Cardiac muscle cell (in vitro differentiated cells and primary cell): Measurements from ENCODE around the gene GPRIN2. TPM values are rescaled to one million over a fixed set of nuclear protein-coding genes. Genes with fewer than 3 reads are reported as not detected.

Source experiments
- DNase-seq, 2 donors: peaks; one replicate each; pipeline versions ENCODE4 v3.0.0 to v3.0.0-alpha.2; 2010 to 2017; ENCODE audit warnings: low read depth in 1 of 2, low spot score in 1 of 2
- H3K27ac ChIP-seq: fragments of 200-600 bp; sonication (generic); 2 replicates; pipeline ENCODE4 v1.5.1; 2016
- H3K27me3 ChIP-seq: fragments of 200-600 bp; sonication (generic); 2 replicates; pipeline ENCODE4 v1.6.0; 2016; ENCODE audit warnings: control low read depth
- H3K36me3 ChIP-seq: fragments of 200-600 bp; sonication (generic); 2 replicates; pipeline ENCODE4 v1.5.1; 2016; ENCODE audit warnings: control low read depth
- H3K4me1 ChIP-seq: fragments of 200-600 bp; sonication (generic); 2 replicates; pipeline ENCODE4 v1.8.1; 2017; ENCODE audit warnings: low read depth, mild to moderate bottlenecking, mixed run types
- H3K4me3 ChIP-seq: fragments of 200-600 bp; sonication (generic); 2 replicates; pipeline ENCODE4 v1.5.1; 2016; ENCODE audit warnings: mild to moderate bottlenecking
- H3K9me3 ChIP-seq: fragments of 200-600 bp; sonication (generic); 2 replicates; pipeline ENCODE4 v1.5.1; 2017; ENCODE audit warnings: low read depth, mild to moderate bottlenecking, control low read depth
- polyA plus RNA-seq: library from polyadenylated mRNA; unstranded; fragments of >200 nt; fragmentation: Nextera tagmentation; extraction: Ambion mirVana; gene quantifications from 2 replicates; pipeline ENCODE4 v1.2.1, GENCODE V29; 2016
- total RNA-seq: library from RNA; depleted of rRNA; stranded (reverse); fragments of >200 nt; gene quantifications from 2 replicates; pipeline ENCODE4 v1.2.3, GENCODE V29; 2016
- TF ChIP-seq, protein P1 (sequence below): IDR thresholded peaks from 2 replicates; pipeline ENCODE4 v1.5.1; 2012; ENCODE audit warnings: low read depth, mild to moderate bottlenecking, low read length

Gene GPRIN2
- total and polyA plus RNA-seq, 2 experiments from 2014 or later: 3.3 to 9.1 TPM

DNA sequence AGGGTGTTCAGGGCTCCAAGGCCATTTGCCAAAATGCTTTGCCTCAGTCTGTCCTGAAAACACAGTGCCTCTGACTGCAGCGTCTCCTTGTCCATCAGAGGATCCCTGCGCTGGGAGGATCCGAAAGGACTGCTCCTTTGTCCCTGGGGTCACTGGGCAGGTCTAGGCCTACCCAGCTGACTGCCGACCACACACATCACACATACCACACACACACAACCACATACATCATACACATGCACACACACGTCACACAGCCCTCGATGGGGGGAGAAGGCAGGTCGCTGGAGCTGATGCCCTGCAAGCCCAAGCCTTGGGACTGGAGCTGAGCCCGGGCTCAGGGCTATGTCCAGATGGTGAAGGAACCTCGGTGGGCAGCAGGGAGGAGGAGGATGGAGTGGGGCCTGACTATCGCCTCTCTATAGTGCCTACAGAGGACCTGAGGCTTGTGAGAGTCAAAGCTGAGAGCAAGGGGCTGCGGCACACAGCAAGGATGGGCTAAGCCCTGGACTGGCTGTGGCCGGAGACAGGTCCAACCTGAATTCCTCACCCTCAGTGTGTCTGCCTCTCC lies 29.1 kb downstream of the GPRIN2 start:
- DNase-seq: no peak
- H3K36me3 ChIP-seq: no peaks in the 10 kb centered on the region
- no peaks in the 10 kb centered on the region for H3K4me1 ChIP-seq
- no peak overlapping the region for H3K4me3 ChIP-seq
- TF ChIP-seq, protein P1, sequence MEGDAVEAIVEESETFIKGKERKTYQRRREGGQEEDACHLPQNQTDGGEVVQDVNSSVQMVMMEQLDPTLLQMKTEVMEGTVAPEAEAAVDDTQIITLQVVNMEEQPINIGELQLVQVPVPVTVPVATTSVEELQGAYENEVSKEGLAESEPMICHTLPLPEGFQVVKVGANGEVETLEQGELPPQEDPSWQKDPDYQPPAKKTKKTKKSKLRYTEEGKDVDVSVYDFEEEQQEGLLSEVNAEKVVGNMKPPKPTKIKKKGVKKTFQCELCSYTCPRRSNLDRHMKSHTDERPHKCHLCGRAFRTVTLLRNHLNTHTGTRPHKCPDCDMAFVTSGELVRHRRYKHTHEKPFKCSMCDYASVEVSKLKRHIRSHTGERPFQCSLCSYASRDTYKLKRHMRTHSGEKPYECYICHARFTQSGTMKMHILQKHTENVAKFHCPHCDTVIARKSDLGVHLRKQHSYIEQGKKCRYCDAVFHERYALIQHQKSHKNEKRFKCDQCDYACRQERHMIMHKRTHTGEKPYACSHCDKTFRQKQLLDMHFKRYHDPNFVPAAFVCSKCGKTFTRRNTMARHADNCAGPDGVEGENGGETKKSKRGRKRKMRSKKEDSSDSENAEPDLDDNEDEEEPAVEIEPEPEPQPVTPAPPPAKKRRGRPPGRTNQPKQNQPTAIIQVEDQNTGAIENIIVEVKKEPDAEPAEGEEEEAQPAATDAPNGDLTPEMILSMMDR: no peak
- no peaks in the 10 kb centered on the region for H3K27me3 ChIP-seq
- H3K27ac ChIP-seq: no peak overlapping the region
- no peaks in the 10 kb centered on the region for H3K9me3 ChIP-seq

DNA sequence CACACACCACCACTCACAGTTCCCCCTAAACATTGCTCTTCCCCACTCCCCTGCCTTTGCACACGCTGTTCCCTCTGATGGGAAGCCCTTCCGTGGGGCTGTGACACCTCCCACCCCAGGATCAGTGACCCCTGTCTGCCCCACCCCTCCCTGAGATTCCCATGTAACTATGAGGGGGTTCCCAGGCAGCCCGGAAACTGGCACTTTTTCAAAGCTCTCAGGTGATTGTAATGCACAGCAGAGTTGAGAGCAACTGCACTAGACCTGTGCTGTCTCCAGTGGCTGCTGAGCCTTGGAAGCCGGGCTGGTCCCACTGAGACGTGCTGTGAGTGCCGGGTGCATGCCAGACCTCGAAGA lies 29.8 kb downstream of the GPRIN2 start:
- H3K27ac ChIP-seq: no peak overlapping the region
- no peak overlapping the region for H3K4me3 ChIP-seq
- H3K9me3 ChIP-seq: no peaks in the 10 kb centered on the region
- no peaks in the 10 kb centered on the region for H3K4me1 ChIP-seq
- no peak for DNase-seq
- no peaks in the 10 kb centered on the region for H3K27me3 ChIP-seq
- H3K36me3 ChIP-seq: no peaks in the 10 kb centered on the region
- TF ChIP-seq, protein P1: no peak

DNA sequence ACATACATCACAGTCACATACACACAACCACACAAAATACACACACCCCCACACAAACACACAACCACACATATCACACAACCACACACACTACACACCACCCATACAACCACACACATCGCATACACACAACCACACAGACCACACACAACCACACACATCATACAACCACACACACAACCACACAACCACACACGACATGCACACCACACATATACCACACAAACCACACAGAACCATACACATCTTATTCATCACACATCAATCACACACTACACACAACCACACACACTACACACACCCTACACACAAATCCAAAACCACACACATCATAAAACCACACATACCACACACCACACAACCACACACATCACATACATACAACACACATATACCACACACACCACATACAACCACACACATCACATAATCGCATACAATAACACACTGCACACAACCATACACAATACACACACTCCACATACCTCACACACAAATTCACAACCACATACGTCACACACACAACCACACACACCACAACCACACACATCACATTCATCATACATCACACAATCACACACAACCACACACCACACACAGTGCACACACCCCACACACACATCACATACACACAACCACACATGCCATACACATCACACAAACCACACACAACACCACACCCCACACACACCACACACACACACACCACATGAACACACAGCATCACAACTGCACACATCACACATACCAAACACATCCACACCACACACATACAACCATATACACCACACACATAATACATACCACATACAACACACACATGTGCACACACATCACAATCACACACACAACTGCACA lies 30.4 kb downstream of the GPRIN2 start:
- DNase-seq: no peak
- H3K4me3 ChIP-seq: no peak overlapping the region
- no peaks in the 10 kb centered on the region for H3K27me3 ChIP-seq
- no peaks in the 10 kb centered on the region for H3K4me1 ChIP-seq
- TF ChIP-seq, protein P1: no peak
- no peaks in the 10 kb centered on the region for H3K36me3 ChIP-seq
- no peaks in the 10 kb centered on the region for H3K9me3 ChIP-seq
- no peak overlapping the region for H3K27ac ChIP-seq

DNA sequence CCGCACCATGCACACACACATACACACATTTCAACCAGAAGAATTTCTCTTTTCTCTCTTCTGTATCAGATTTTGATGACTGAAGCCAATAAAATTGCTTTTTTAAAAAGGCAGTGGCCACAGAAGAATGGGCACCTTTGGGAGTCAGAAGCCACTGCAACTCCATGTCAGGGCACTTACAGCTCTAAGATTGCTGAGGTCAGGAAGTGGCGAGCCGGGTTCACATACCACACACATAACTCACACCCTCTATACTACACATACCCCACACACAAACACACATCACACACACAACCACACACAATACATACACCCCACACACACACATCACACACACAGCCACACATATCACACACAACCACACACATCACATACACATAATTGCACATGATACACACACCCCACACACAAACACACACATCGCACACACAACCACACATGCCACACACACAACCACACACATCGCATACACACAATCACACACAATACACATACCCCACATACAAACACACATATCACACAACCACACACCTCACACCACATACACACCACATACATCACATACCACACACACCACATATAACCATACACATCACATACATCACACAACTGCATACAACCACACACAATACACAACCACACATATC lies 31.2 kb downstream of the GPRIN2 start:
- peak in 1 of 2 donors; percentile 92 for DNase-seq
- TF ChIP-seq, protein P1: no peak

DNA sequence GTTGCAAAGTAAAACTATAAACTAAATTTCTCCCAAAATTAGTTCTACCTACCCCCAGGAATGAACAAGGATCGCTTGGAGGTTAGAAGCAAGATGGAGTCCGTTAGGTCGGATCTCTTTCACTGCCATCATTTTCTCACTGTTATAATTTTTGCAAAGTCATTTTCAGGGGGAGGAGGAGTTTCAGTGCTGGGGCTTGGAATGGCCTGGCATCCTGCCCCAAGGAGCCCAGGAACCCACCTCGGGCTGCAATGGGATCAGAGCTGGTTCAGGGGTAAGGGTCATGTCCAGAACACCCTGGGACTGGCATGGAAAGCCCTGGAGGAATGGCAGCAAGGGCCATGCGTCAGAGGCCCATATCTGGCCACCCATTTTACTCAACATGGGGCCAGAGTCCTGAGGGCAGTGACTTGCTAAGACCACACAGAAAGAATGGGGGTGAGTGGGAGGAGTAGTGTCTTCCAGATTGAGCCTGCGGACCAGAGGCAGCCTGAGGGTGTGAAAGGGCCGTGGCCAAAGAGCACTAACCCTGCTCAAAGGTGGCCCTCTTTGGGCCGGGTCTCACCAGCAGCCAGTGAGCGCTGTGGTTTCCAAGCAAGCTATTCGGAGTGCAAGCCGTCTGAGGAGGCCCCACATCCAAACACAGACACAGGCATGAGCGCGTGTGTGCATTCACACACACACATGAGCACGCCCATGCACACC lies 31.8 kb downstream of the GPRIN2 start:
- Histone ChIP-seq H3K4me3 (no peak overlapping the region), H3K9me3 (no peaks in the 10 kb centered on the region), H3K27ac (no peak overlapping the region), H3K4me1 (no peaks in the 10 kb centered on the region), H3K27me3 (no peaks in the 10 kb centered on the region), H3K36me3 (no peaks in the 10 kb centered on the region)
- TF ChIP-seq, protein P1: no peak
- DNase-seq: peak in 1 of 2 donors; percentile 91

More for the DNA sequence above, 31.2 kb downstream of the GPRIN2 start:
- Histone ChIP-seq H3K4me1 (no peaks in the 10 kb centered on the region), H3K36me3 (no peaks in the 10 kb centered on the region), H3K27ac (no peak overlapping the region), H3K4me3 (no peak overlapping the region), H3K9me3 (no peaks in the 10 kb centered on the region), H3K27me3 (no peaks in the 10 kb centered on the region)
